Calu3 (cell line): ENCODE data around the gene ADCY5. TPM values are rescaled to one million over a fixed set of nuclear protein-coding genes. Genes with fewer than 3 reads are reported as not detected.

Experiments used
- BruUV-seq: library from RNA; stranded (reverse); fragments of 400-500 nt; replicated peaks from 2 replicates; lab custom pipeline; 2021; lab: Mats Ljungman, UMichigan
- CTCF ChIA-PET: fragments of 300-600 bp; sonication (Branson Sonifier 250); formaldehyde crosslinking; loops from one replicate; lab custom pipeline; 2022; ENCODE audit warnings: antibody characterized with exemption; lab: Charles Lee
- DNase-seq: peaks from one replicate; pipeline ENCODE4 v3.0.0; 2022
- H3K27ac Mint-ChIP-seq: one replicate; pipeline ENCODE4 v1.8.0; 2022; ENCODE audit warnings: mixed read lengths; ENCODE audit not compliant: unreplicated experiment
- H3K27me3 Mint-ChIP-seq: one replicate; pipeline ENCODE4 v1.8.0; 2022; ENCODE audit warnings: mixed read lengths; ENCODE audit not compliant: unreplicated experiment
- H3K36me3 Mint-ChIP-seq: one replicate; pipeline ENCODE4 v1.8.0; 2022; ENCODE audit warnings: mild to moderate bottlenecking, moderate library complexity, mixed read lengths; ENCODE audit not compliant: insufficient read depth, unreplicated experiment
- H3K4me1 Mint-ChIP-seq: one replicate; pipeline ENCODE4 v1.8.0; 2022; ENCODE audit warnings: mild to moderate bottlenecking, low read depth, mixed read lengths; ENCODE audit not compliant: unreplicated experiment
- H3K4me3 Mint-ChIP-seq: one replicate; pipeline ENCODE4 v1.8.0; 2022; ENCODE audit warnings: mild to moderate bottlenecking, low read depth, moderate library complexity, mixed read lengths; ENCODE audit not compliant: unreplicated experiment
- H3K9me3 Mint-ChIP-seq: one replicate; pipeline ENCODE4 v1.8.0; 2022; ENCODE audit warnings: low read depth, mixed read lengths; ENCODE audit not compliant: unreplicated experiment
- CTCF ChIP-seq: fragments of 200-600 bp; IDR thresholded peaks from one replicate; pipeline ENCODE4 v1.8.0; 2022; ENCODE audit warnings: antibody characterized with exemption; ENCODE audit not compliant: unreplicated experiment
- intact Hi-C: fragments of 100-400 bp; cut with micrococcal nuclease; formaldehyde crosslinking; loops from one replicate; pipeline ENCODE4 v1.10.0; 2022; ENCODE audit not compliant: unreplicated experiment
- total RNA-seq: library from RNA; stranded (reverse); gene quantifications from 2 replicates; pipeline ENCODE4 v1.2.3, GENCODE V29; 2022

The ADCY5 gene
- total RNA-seq, 1 experiment from 2014 or later: 2.5 TPM

- no peak for DNase-seq
- H3K4me3 Mint-ChIP-seq: no peak overlapping the region
- TF ChIP-seq CTCF: no peak
- H3K36me3 Mint-ChIP-seq: no peaks in the 10 kb centered on the region
- intact Hi-C loops: no loop called here
- no peaks in the 10 kb centered on the region for H3K9me3 Mint-ChIP-seq
- CTCF ChIA-PET: no interaction called here
- H3K27ac Mint-ChIP-seq: no peak overlapping the region
- BruUV-seq: no TSS peak
- peaks cover 26% of the 10 kb centered on the region for H3K27me3 Mint-ChIP-seq
- no peaks in the 10 kb centered on the region for H3K4me1 Mint-ChIP-seq
Measured at GRCh38 chr3:123342631-123343080, 106.2 kb downstream of the ADCY5 start.

GRCh38 chr3:123341871-123342630, 106.8 kb downstream of the ADCY5 start:
- no peaks in the 10 kb centered on the region for H3K36me3 Mint-ChIP-seq
- BruUV-seq: no TSS peak

GRCh38 chr3:123340336-123340735, 108.6 kb downstream of the ADCY5 start:
- CTCF ChIA-PET: no interaction called here
- H3K9me3 Mint-ChIP-seq: no peaks in the 10 kb centered on the region
- peaks cover 15% of the 10 kb centered on the region for H3K27me3 Mint-ChIP-seq
- no TSS peak for BruUV-seq
- no peak overlapping the region for H3K4me3 Mint-ChIP-seq
- no peak overlapping the region for H3K27ac Mint-ChIP-seq
- intact Hi-C loops: no loop called here
- no peak for DNase-seq
- H3K36me3 Mint-ChIP-seq: no peaks in the 10 kb centered on the region
- TF ChIP-seq CTCF: no peak
- no peaks in the 10 kb centered on the region for H3K4me1 Mint-ChIP-seq

More at GRCh38 chr3:123341871-123342630, 106.8 kb downstream of the ADCY5 start:
- no peak for TF ChIP-seq CTCF
- Mint-ChIP-seq H3K4me3 (no peak overlapping the region), H3K27me3 (peaks cover 20% of the 10 kb centered on the region), H3K27ac (no peak overlapping the region), H3K9me3 (no peaks in the 10 kb centered on the region), H3K4me1 (no peaks in the 10 kb centered on the region)
- no peak for DNase-seq
- intact Hi-C loops: no loop called here
- CTCF ChIA-PET: no interaction called here

GRCh38 chr3:123339302-123339701, 109.6 kb downstream of the ADCY5 start:
- CTCF ChIA-PET: no interaction called here
- H3K4me1 Mint-ChIP-seq: no peaks in the 10 kb centered on the region
- no TSS peak for BruUV-seq
- H3K4me3 Mint-ChIP-seq: no peak overlapping the region
- no peaks in the 10 kb centered on the region for H3K9me3 Mint-ChIP-seq
- no peak for TF ChIP-seq CTCF
- peaks cover 4% of the 10 kb centered on the region for H3K27me3 Mint-ChIP-seq
- intact Hi-C loops: no loop called here
- H3K36me3 Mint-ChIP-seq: no peaks in the 10 kb centered on the region
- DNase-seq: no peak
- no peak overlapping the region for H3K27ac Mint-ChIP-seq
